Measurements from ENCODE around the gene GRAMD2A.

The GRAMD2A gene

DNA sequence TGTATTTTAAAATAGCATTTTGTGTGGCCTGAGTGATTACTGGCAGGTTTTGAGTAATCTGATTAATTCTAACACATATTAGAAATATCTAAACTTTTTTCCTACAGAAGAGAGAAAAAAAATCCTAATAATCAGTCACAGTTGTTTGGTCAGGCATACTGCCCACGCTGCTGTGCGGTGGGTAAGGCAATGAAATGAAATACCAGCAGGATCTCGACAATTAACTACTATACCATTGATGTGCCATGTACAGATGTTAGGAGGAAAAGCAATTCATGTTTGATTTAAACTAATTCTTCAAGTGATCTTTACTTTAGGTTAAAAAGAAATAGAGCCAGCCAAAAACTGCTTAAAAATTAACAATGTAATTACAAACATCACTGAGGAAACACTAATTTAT is 5.2 kb downstream of the GRAMD2A start:
- Histone ChIP-seq H3K4me1 (ENCODE audit: control insufficient read depth, insufficient read depth, low read length) (no peaks in the 10 kb centered on the region), H3K4me3 (ENCODE audit: low read length) (no peak overlapping the region), H3K9me3 (ENCODE audit: control insufficient read depth, insufficient read depth, low read length) (no peaks in the 10 kb centered on the region), H3K27ac (ENCODE audit: low read length) (no peak overlapping the region), H3K36me3 (ENCODE audit: control insufficient read depth, insufficient read depth, low read length) (no peaks in the 10 kb centered on the region), H3K27me3 (ENCODE audit: control insufficient read depth, insufficient read depth, low read length) (no peaks in the 10 kb centered on the region; the same call in 1 of the 2 replicates)
- no peak for DNase-seq (ENCODE audit: low read depth, low spot score)
- no CpG with 5 or more reads among the region's 3 CpGs for WGBS (ENCODE audit: insufficient coverage, insufficient read length)

DNA sequence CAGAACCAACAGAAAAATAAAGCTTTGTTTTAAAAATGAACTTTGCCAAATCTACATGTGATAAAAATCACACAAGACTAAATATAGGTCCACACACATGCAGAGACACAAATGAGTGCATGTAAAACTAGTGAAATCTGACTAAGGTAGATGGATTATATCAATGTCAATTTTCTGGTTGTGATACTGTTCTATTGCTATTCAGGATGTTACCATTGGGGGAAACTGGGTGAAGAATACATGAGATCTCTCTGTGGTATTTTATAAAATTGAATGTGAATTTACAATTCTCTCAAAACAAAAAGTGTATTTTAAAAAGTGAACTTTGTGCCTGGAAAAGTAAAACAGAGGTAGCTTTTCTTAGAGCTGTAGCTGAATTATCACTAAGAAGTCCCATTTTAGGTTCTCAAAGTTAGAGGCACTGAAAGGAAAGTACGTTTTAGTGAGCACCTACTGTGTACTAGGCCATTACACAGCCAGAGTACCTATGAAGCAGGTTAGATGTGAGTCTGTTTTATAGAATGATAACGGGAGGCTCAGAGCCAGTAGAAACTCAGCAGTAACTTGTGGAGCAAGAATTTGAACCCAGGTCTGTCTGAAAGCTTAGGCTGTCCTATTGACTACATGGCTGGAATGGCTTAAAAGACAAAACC is 8.2 kb downstream of the GRAMD2A start:
- no CpG with 5 or more reads among the region's 2 CpGs for WGBS (ENCODE audit: insufficient coverage, insufficient read length)
- H3K27me3 ChIP-seq (ENCODE audit: control insufficient read depth, insufficient read depth, low read length) = no peaks in the 10 kb centered on the region
- no peaks in the 10 kb centered on the region for H3K9me3 ChIP-seq (ENCODE audit: control insufficient read depth, insufficient read depth, low read length)
- no peaks in the 10 kb centered on the region for H3K4me1 ChIP-seq (ENCODE audit: control insufficient read depth, insufficient read depth, low read length)
- no peak for DNase-seq (ENCODE audit: low read depth, low spot score)
- H3K36me3 ChIP-seq (ENCODE audit: control insufficient read depth, insufficient read depth, low read length) = no peaks in the 10 kb centered on the region
- H3K27ac ChIP-seq (ENCODE audit: low read length) = no peak overlapping the region
- H3K4me3 ChIP-seq (ENCODE audit: low read length) = no peak overlapping the region

DNA sequence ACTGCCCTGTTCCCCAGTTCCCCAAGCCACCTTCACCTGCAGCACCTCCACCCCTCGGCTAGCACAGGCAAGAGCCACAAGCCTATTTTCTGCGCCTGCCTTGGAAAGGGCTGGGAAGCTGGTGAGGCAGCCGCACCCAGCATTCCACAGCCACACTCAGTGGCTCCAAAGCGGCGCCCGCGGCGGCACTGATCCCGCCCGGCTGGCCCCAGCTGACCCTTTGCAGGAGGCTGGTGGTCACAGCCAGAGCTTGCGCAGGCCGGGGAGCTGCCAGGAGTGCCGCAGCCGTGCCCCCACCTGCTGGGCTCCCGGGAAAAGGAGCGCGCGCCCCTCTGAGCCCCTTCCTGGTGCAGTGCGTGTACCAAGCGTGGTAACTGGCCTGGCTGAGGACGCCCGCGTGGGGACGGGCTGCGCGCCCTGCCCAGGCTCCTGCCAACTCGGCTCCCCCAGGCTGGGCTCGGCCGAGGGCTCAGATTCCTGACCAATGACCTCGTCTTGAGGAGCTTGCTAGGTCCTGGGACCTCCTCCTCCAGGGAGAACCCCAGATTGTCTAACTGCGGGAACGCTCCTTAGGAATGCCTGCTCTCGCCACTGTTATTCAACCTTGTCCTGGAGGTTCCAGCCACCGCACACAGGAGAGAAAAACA is 13.3 kb downstream of the GRAMD2A start:
- Histone ChIP-seq H3K4me1 (ENCODE audit: control insufficient read depth, insufficient read depth, low read length) (no peaks in the 10 kb centered on the region), H3K9me3 (ENCODE audit: control insufficient read depth, insufficient read depth, low read length) (no peaks in the 10 kb centered on the region), H3K27me3 (ENCODE audit: control insufficient read depth, insufficient read depth, low read length) (peaks cover 3% of the 10 kb centered on the region; the same call in 1 of the 2 replicates), H3K4me3 (ENCODE audit: low read length) (peak overlapping the region; percentile 17; the same call in 1 of the 2 replicates), H3K36me3 (ENCODE audit: control insufficient read depth, insufficient read depth, low read length) (no peaks in the 10 kb centered on the region), H3K27ac (ENCODE audit: low read length) (no peak overlapping the region)
- WGBS (ENCODE audit: insufficient coverage, insufficient read length) = no CpG with 5 or more reads among the region's 34 CpGs
- no peak for DNase-seq (ENCODE audit: low read depth, low spot score)

DNA sequence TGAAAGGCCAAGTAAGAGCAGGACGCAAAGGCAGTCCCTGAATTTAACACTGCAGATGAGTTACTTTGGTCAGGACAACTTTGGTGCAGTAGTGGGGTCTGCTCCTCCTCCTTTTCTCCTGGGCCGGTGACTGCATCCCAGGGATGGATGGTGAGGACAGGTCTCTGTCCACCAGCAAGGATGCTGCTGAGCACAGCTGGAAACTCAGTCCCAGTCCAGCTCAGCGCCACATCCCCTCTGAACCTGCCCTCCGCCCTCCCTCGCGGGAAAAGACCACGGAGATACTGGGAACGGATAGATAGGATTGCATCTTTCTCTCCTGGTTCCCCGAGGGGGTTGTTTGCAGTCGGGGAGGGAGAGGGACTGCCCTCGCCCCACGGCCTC is 13.8 kb downstream of the GRAMD2A start:
- H3K27ac ChIP-seq (ENCODE audit: low read length) = no peak overlapping the region
- no peaks in the 10 kb centered on the region for H3K4me1 ChIP-seq (ENCODE audit: control insufficient read depth, insufficient read depth, low read length)
- H3K36me3 ChIP-seq (ENCODE audit: control insufficient read depth, insufficient read depth, low read length) = no peaks in the 10 kb centered on the region
- H3K27me3 ChIP-seq (ENCODE audit: control insufficient read depth, insufficient read depth, low read length) = peaks cover 3% of the 10 kb centered on the region; the same call in 1 of the 2 replicates
- H3K4me3 ChIP-seq (ENCODE audit: low read length) = peak overlapping the region; percentile 17; the same call in 1 of the 2 replicates
- WGBS (ENCODE audit: insufficient coverage, insufficient read length) = no CpG with 5 or more reads among the region's 12 CpGs
- no peaks in the 10 kb centered on the region for H3K9me3 ChIP-seq (ENCODE audit: control insufficient read depth, insufficient read depth, low read length)
- no peak for DNase-seq (ENCODE audit: low read depth, low spot score)

DNA sequence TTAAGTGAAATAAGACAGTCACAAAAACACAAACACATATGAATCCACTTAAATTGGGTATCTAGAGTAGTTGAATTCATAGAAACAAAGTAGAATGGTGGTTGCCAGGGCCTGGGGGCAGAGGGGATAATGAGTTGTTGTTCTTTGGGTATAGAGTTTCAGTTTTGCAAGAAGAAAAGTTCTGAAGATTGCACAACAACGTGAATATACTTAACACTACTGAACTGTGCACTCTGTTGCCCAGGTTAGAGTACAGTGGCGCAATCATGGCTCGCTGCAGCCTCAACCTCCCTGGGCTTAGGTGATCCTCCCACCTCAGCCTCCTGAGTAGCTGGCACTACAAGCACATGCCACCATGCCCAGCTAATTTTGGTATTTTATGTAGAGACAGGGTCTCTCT is 14.9 kb downstream of the GRAMD2A start:
- Histone ChIP-seq H3K27ac (ENCODE audit: low read length) (no peak overlapping the region), H3K4me3 (ENCODE audit: low read length) (no peak overlapping the region), H3K27me3 (ENCODE audit: control insufficient read depth, insufficient read depth, low read length) (peaks cover 3% of the 10 kb centered on the region; the same call in 1 of the 2 replicates), H3K36me3 (ENCODE audit: control insufficient read depth, insufficient read depth, low read length) (no peaks in the 10 kb centered on the region), H3K4me1 (ENCODE audit: control insufficient read depth, insufficient read depth, low read length) (no peaks in the 10 kb centered on the region), H3K9me3 (ENCODE audit: control insufficient read depth, insufficient read depth, low read length) (no peaks in the 10 kb centered on the region)
- no CpG with 5 or more reads among the region's 3 CpGs for WGBS (ENCODE audit: insufficient coverage, insufficient read length)
- DNase-seq (ENCODE audit: low read depth, low spot score) = no peak

DNA sequence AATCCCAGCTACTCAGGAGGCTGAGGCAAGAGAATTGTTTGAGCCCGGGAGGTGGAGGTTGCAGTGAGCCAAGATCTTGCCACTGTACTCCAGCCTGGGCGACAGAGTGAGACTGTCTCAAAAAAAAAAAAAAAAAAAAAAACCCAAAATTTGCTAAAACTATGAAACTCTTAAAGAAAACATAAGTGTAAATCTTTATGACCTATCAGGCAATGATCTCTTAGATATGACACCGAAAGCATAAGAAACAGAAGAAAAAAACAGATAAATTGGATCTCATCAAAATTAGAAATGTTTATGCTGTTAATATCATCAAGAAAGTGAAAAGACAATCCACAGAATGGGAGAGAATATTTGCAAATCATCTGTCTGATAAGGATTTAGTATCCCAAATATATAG is 15.3 kb downstream of the GRAMD2A start:
- Histone ChIP-seq H3K4me1 (ENCODE audit: control insufficient read depth, insufficient read depth, low read length) (no peaks in the 10 kb centered on the region), H3K9me3 (ENCODE audit: control insufficient read depth, insufficient read depth, low read length) (no peaks in the 10 kb centered on the region), H3K27me3 (ENCODE audit: control insufficient read depth, insufficient read depth, low read length) (peaks cover 3% of the 10 kb centered on the region; the same call in 1 of the 2 replicates), H3K4me3 (ENCODE audit: low read length) (no peak overlapping the region), H3K27ac (ENCODE audit: low read length) (no peak overlapping the region), H3K36me3 (ENCODE audit: control insufficient read depth, insufficient read depth, low read length) (no peaks in the 10 kb centered on the region)
- no CpG with 5 or more reads among the region's 3 CpGs for WGBS (ENCODE audit: insufficient coverage, insufficient read length)
- no peak for DNase-seq (ENCODE audit: low read depth, low spot score)

DNA sequence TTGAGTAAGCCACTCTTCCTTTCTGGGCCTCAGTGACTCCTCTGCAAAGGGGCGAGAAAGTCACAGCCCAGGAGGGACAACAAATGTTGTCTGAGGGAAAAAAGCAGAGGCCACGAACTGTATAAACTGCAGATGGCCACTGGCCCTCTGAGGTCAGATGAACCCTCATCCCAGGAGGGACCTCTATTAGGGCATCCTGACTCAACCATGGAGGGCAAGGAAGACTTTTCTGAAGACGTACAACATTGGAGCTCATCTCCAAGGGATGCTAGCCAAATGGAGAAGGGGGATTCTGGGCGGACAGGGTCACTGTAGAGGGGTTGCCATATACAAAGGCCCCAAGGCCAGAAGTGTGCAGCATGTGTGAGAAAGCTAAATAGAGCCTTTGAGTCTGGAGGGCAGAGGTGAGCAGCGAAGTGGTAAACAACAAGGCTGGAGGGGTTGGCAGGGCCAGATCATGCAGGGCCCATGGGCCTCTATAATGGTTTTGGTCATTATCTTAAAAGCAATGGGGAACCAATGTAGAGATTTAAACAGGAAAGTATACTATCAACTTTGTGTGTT is 16.7 kb downstream of the GRAMD2A start:
- Histone ChIP-seq H3K9me3 (ENCODE audit: control insufficient read depth, insufficient read depth, low read length) (no peaks in the 10 kb centered on the region), H3K27ac (ENCODE audit: low read length) (no peak overlapping the region)

DNA sequence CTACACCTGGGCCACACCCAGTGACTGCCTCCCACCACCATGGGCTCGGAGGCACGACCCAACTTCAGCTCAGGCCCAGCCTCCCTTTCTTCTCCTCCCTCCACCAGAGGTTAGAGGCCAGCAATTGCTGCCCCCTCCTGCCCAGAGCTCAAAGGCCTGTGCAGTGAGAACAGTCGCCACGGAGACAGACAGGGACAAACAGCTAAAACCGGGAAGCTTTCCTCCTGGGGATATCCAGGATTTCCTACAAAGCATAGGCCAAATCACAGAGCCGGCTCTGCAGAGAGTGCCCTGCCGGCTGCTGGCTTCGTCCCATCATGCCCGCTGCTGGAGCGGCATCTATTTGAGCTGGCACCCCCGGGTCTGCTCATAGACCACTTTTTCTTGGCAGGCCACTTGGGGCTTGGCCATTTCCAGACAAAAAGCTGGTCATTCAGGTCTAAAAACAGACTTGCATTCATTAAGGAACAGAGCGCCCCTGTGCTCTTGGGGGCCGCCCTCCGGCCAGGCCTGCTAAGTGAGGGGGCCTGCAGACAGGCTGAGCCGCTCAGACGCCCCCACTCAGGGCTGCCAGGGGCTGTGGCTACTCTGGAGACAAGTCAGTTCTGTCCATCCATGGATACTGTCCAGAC is 17.5 kb downstream of the GRAMD2A start:
- Histone ChIP-seq H3K27me3 (ENCODE audit: control insufficient read depth, insufficient read depth, low read length) (peaks cover 3% of the 10 kb centered on the region; the same call in 1 of the 2 replicates), H3K4me1 (ENCODE audit: control insufficient read depth, insufficient read depth, low read length) (no peaks in the 10 kb centered on the region), H3K9me3 (ENCODE audit: control insufficient read depth, insufficient read depth, low read length) (no peaks in the 10 kb centered on the region), H3K36me3 (ENCODE audit: control insufficient read depth, insufficient read depth, low read length) (no peaks in the 10 kb centered on the region), H3K27ac (ENCODE audit: low read length) (no peak overlapping the region), H3K4me3 (ENCODE audit: low read length) (no peak overlapping the region)
- DNase-seq (ENCODE audit: low read depth, low spot score) = no peak
- no CpG with 5 or more reads among the region's 16 CpGs for WGBS (ENCODE audit: insufficient coverage, insufficient read length)

More for the DNA sequence above, 16.7 kb downstream of the GRAMD2A start:
- Histone ChIP-seq H3K4me1 (ENCODE audit: control insufficient read depth, insufficient read depth, low read length) (no peaks in the 10 kb centered on the region), H3K4me3 (ENCODE audit: low read length) (no peak overlapping the region), H3K27me3 (ENCODE audit: control insufficient read depth, insufficient read depth, low read length) (peaks cover 3% of the 10 kb centered on the region; the same call in 1 of the 2 replicates), H3K36me3 (ENCODE audit: control insufficient read depth, insufficient read depth, low read length) (no peaks in the 10 kb centered on the region)
- WGBS (ENCODE audit: insufficient coverage, insufficient read length) = no CpG with 5 or more reads among the region's 5 CpGs
- DNase-seq (ENCODE audit: low read depth, low spot score) = no peak

DNA sequence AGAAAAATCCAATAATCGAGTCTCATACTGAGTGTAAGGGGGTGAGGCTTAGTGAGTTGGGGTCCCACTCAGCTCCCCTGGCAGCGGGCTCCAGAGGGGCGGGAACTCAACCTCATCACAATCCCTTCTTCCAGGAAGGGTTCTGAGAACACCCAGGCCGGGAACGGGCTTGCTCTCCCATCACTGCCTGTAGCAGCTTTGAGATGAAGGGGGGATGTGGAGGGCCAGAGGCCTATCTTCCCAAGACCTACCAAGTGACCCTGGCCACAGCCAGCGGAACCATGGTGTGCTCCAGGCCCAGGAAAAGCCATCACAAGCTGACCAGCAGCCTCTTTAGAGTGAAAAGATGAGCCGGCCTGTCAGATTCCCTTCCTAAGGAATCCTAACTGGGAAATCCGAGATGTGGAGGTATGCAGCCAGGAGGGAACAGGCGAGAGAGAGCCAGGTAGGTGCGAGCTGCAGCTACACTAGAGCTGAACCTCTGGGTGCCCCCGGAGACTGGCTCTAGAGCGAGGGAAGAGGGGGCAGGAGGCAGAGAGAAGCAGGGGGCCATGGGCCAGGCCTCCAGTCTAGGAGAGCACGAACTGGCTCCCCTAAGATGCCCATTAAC is 18.5 kb downstream of the GRAMD2A start:
- WGBS (ENCODE audit: insufficient coverage, insufficient read length) = no CpG with 5 or more reads among the region's 13 CpGs
- Histone ChIP-seq H3K4me3 (ENCODE audit: low read length) (no peak overlapping the region), H3K27ac (ENCODE audit: low read length) (no peak overlapping the region), H3K27me3 (ENCODE audit: control insufficient read depth, insufficient read depth, low read length) (peaks cover 3% of the 10 kb centered on the region; the same call in 1 of the 2 replicates), H3K36me3 (ENCODE audit: control insufficient read depth, insufficient read depth, low read length) (no peaks in the 10 kb centered on the region), H3K9me3 (ENCODE audit: control insufficient read depth, insufficient read depth, low read length) (no peaks in the 10 kb centered on the region), H3K4me1 (ENCODE audit: control insufficient read depth, insufficient read depth, low read length) (no peaks in the 10 kb centered on the region)
- DNase-seq (ENCODE audit: low read depth, low spot score) = no peak

DNA sequence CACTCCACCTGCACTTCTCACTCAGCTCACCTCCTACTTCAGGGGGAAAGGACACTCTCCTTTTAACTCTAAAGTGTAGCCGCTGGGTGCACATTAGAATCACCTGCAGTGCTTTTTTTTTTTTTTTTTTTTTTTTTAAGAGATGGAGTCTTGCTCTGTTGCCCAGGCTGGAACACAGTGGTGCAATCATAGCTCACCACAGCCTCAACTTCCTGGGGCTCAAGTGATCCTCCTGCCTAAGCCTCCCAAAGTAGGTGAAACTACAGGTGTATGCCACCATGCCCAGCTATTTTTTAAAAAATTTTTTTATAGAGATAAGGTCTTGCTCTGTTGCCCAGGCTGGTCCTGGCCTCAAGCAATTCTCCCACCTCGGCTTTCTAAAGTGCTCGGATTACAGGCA is 20.8 kb downstream of the GRAMD2A start:
- H3K9me3 ChIP-seq (ENCODE audit: control insufficient read depth, insufficient read depth, low read length) = no peaks in the 10 kb centered on the region
- H3K4me1 ChIP-seq (ENCODE audit: control insufficient read depth, insufficient read depth, low read length) = no peaks in the 10 kb centered on the region
- H3K36me3 ChIP-seq (ENCODE audit: control insufficient read depth, insufficient read depth, low read length) = no peaks in the 10 kb centered on the region
- no peaks in the 10 kb centered on the region for H3K27me3 ChIP-seq (ENCODE audit: control insufficient read depth, insufficient read depth, low read length)
- no CpG with 5 or more reads among the region's 3 CpGs for WGBS (ENCODE audit: insufficient coverage, insufficient read length)
- H3K27ac ChIP-seq (ENCODE audit: low read length) = no peak overlapping the region
- H3K4me3 ChIP-seq (ENCODE audit: low read length) = no peak overlapping the region
- DNase-seq (ENCODE audit: low read depth, low spot score) = no peak
